ENCODE results near the gene PDP2.

DNA sequence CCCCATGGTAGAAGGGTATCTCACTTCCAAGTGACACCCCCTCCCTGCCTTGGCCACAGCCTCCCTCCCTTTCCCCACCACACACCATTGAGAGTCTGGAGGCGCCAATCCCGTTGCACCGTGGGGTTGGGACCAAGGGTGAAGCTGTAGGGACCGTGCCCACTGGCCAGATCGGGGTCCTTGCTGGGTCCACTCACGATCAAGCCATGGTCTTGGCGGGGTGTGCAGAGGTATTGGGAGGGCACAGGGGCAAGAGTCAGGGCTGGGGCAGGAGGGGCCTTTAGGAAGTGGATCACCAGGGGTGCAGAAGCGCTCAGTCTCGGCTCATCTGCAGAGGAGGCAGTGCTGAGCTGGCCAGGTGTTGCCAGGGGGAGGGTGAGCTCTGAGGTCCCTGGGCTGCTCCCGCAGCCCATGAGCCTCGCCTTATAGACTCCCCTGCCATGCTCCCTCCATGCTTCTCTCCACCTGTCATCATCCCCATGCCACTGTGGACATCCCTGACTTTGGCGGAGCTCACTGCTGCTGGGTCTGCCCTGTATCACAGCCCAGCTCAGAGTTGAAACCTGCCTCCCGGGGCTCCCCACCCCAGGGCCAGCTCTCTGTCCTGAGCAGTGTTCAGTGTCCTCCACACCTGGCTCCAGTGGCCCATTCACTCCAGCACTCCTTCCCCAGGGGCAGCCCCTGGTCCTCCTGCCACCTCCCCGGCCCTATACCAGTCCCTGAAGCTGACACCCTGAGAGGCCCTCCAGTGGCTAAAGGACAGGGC, 30.0 kb downstream of the PDP2 start:
- TF ChIP-seq, protein P1, sequence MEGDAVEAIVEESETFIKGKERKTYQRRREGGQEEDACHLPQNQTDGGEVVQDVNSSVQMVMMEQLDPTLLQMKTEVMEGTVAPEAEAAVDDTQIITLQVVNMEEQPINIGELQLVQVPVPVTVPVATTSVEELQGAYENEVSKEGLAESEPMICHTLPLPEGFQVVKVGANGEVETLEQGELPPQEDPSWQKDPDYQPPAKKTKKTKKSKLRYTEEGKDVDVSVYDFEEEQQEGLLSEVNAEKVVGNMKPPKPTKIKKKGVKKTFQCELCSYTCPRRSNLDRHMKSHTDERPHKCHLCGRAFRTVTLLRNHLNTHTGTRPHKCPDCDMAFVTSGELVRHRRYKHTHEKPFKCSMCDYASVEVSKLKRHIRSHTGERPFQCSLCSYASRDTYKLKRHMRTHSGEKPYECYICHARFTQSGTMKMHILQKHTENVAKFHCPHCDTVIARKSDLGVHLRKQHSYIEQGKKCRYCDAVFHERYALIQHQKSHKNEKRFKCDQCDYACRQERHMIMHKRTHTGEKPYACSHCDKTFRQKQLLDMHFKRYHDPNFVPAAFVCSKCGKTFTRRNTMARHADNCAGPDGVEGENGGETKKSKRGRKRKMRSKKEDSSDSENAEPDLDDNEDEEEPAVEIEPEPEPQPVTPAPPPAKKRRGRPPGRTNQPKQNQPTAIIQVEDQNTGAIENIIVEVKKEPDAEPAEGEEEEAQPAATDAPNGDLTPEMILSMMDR (IDR thresholded peaks at IDR 0.05), result no peak
- TF ChIP-seq POLR2AphosphoS5 (IDR thresholded peaks at IDR 0.05) (no peak), POLR2A (IDR thresholded peaks at IDR 0.05) (no peak)

Measured in transverse colon (tissue), 4 donors.